H9 (cell line): ENCODE data around the gene FUT6. TPM values are rescaled to one million over a fixed set of nuclear protein-coding genes. Genes with fewer than 3 reads are reported as not detected.
"Not testable (repeated sequence)": the region's sequence is repeated elsewhere in the genome, so short reads cannot be mapped to it uniquely, and the experiment has no call there.

Experiments
- DNase-seq: peaks from one replicate; pipeline ENCODE4 v3.0.0-alpha.2; 2017
- H2AFZ ChIP-seq: one replicate; pipeline ENCODE4 v1.6.1; 2013; ENCODE audit warnings: mild to moderate bottlenecking, low read length, control low read depth, moderate library complexity
- H2AK5ac ChIP-seq: 2 replicates; pipeline ENCODE4 v1.6.1; 2013; ENCODE audit warnings: low read length, control low read depth, mixed read lengths; ENCODE audit not compliant: insufficient read length
- H2BK120ac ChIP-seq: one replicate; pipeline ENCODE4 v1.6.1; 2013; ENCODE audit warnings: low read depth, mild to moderate bottlenecking, low read length, control low read depth, inconsistent platforms; ENCODE audit not compliant: poor library complexity, severe bottlenecking
- H2BK12ac ChIP-seq: 2 replicates; pipeline ENCODE4 v1.6.1; 2013; ENCODE audit warnings: low read length, control low read depth, mixed read lengths, low read depth; ENCODE audit not compliant: insufficient read length
- H2BK15ac ChIP-seq: 2 replicates; pipeline ENCODE4 v1.6.1; 2013; ENCODE audit warnings: low read depth, low read length, control low read depth
- H2BK20ac ChIP-seq: one replicate; pipeline ENCODE4 v1.6.1; 2013; ENCODE audit warnings: low read depth, mild to moderate bottlenecking, low read length, control low read depth, inconsistent platforms; ENCODE audit not compliant: poor library complexity, severe bottlenecking
- H2BK5ac ChIP-seq: 2 replicates; pipeline ENCODE4 v1.6.1; 2013; ENCODE audit warnings: low read length, control low read depth, mixed read lengths; ENCODE audit not compliant: insufficient read length
- H3K14ac ChIP-seq: 2 replicates; pipeline ENCODE4 v1.6.1; 2013; ENCODE audit warnings: low read length, control low read depth; ENCODE audit not compliant: insufficient read depth
- H3K18ac ChIP-seq: 2 replicates; pipeline ENCODE4 v1.6.1; 2013; ENCODE audit warnings: low read depth, mild to moderate bottlenecking, mixed read lengths, low read length, control low read depth; ENCODE audit not compliant: insufficient read length
- H3K23ac ChIP-seq: 2 replicates; pipeline ENCODE4 v1.6.1; 2013; ENCODE audit warnings: low read length, control low read depth, mixed read lengths, low read depth; ENCODE audit not compliant: insufficient read length
- H3K23me2 ChIP-seq: 2 replicates; pipeline ENCODE4 v1.6.1; 2013; ENCODE audit warnings: low read depth, mild to moderate bottlenecking, mixed read lengths, low read length, control low read depth; ENCODE audit not compliant: insufficient read length, poor library complexity, severe bottlenecking
- H3K27ac ChIP-seq: 2 replicates; pipeline ENCODE4 v1.5.1; 2013; ENCODE audit warnings: low read length, control low read depth, mixed read lengths, low read depth; ENCODE audit not compliant: insufficient read length
- H3K27me3 ChIP-seq: 2 replicates; pipeline ENCODE4 v1.6.1; 2013; ENCODE audit warnings: low read length, control low read depth, inconsistent platforms; ENCODE audit not compliant: insufficient read depth
- H3K4ac ChIP-seq: 2 replicates; pipeline ENCODE4 v1.6.1; 2013; ENCODE audit warnings: low read depth, mild to moderate bottlenecking, control low read depth, inconsistent platforms, low read length, moderate library complexity
- H3K4me1 ChIP-seq: 2 replicates; pipeline ENCODE4 v1.6.1; 2013; ENCODE audit warnings: low read length, control low read depth, inconsistent platforms; ENCODE audit not compliant: insufficient read depth
- H3K4me2 ChIP-seq: 2 replicates; pipeline ENCODE4 v1.6.1; 2013; ENCODE audit warnings: low read length, control low read depth, mixed read lengths; ENCODE audit not compliant: insufficient read length, insufficient read depth
- H3K56ac ChIP-seq: 2 replicates; pipeline ENCODE4 v1.6.1; 2013; ENCODE audit warnings: low read depth, mild to moderate bottlenecking, mixed read lengths, low read length, control low read depth; ENCODE audit not compliant: insufficient read length
- H3K79me1 ChIP-seq: 2 replicates; pipeline ENCODE4 v1.6.1; 2013; ENCODE audit warnings: low read depth, mild to moderate bottlenecking, moderate library complexity, low read length, control low read depth, inconsistent platforms; ENCODE audit not compliant: insufficient read depth, poor library complexity, severe bottlenecking
- H3K79me2 ChIP-seq: 2 replicates; pipeline ENCODE4 v1.6.1; 2013; ENCODE audit warnings: low read length, control low read depth, inconsistent platforms; ENCODE audit not compliant: insufficient read depth
- H3K9ac ChIP-seq: 2 replicates; pipeline ENCODE4 v1.6.1; 2013; ENCODE audit warnings: low read length, control low read depth, mixed read lengths; ENCODE audit not compliant: insufficient read length; ENCODE audit errors: extremely low read depth
- H3K9me3 ChIP-seq: one replicate; pipeline ENCODE4 v1.6.1; 2013; ENCODE audit warnings: low read depth, low read length, inconsistent platforms; ENCODE audit not compliant: control insufficient read depth
- H3T11ph ChIP-seq: one replicate; pipeline ENCODE4 v1.6.1; 2013; ENCODE audit warnings: mild to moderate bottlenecking, low read length, control low read depth, inconsistent platforms
- H4K20me1 ChIP-seq: one replicate; pipeline ENCODE4 v1.6.1; 2013; ENCODE audit not compliant: control insufficient read depth, insufficient read length, insufficient read depth
- H4K5ac ChIP-seq: 2 replicates; pipeline ENCODE4 v1.6.1; 2013; ENCODE audit warnings: low read depth, mild to moderate bottlenecking, mixed read lengths, low read length, control low read depth; ENCODE audit not compliant: insufficient read length
- H4K8ac ChIP-seq: replicated peaks from 2 replicates; pipeline ENCODE4 v1.6.1; 2013; ENCODE audit warnings: low read length, control low read depth, mixed read lengths, low read depth; ENCODE audit not compliant: insufficient read length
- H4K91ac ChIP-seq: 2 replicates; pipeline ENCODE4 v1.6.1; 2013; ENCODE audit warnings: low read depth, mild to moderate bottlenecking, moderate library complexity, mixed read lengths, low read length, control low read depth; ENCODE audit not compliant: insufficient read length
- H3K27ac Mint-ChIP-seq, 3 experiments: 2 replicates in 2 of 3; 3 replicates in 1 of 3; pipeline ENCODE4 v1.8.0; 2020 to 2021; ENCODE audit warnings: mixed read lengths in 3 of 3, mild to moderate bottlenecking in 1 of 3, moderate library complexity in 1 of 3
- H3K27me3 Mint-ChIP-seq: 2 replicates; pipeline ENCODE4 v1.8.0; 2021; ENCODE audit warnings: low read depth, mild to moderate bottlenecking, moderate library complexity, mixed read lengths
- H3K36me3 Mint-ChIP-seq, 3 experiments: 2 replicates in 2 of 3; 3 replicates in 1 of 3; pipeline ENCODE4 v1.8.0; 2020 to 2021; ENCODE audit warnings: low read depth in 3 of 3, mixed read lengths in 3 of 3; ENCODE audit not compliant: insufficient read depth in 1 of 3
- H3K4me1 Mint-ChIP-seq, 2 experiments: 2 replicates each; pipeline ENCODE4 v1.8.0; 2020; ENCODE audit warnings: mixed read lengths in 2 of 2
- H3K4me3 Mint-ChIP-seq, 2 experiments: 2 replicates in 1 of 2; 3 replicates in 1 of 2; pipeline ENCODE4 v1.8.0; 2020 to 2021; ENCODE audit warnings: mild to moderate bottlenecking in 2 of 2, mixed read lengths in 2 of 2, moderate library complexity in 1 of 2
- H3K9me3 Mint-ChIP-seq, 2 experiments: 2 replicates in 1 of 2; 3 replicates in 1 of 2; pipeline ENCODE4 v1.8.0; 2020; ENCODE audit warnings: mild to moderate bottlenecking in 2 of 2, mixed read lengths in 2 of 2, moderate library complexity in 1 of 2
- CTCF ChIP-seq: fragments of 200-600 bp; sonication (generic); conservative IDR thresholded peaks from 3 replicates; pipeline ENCODE4 v1.8.0; 2021; ENCODE audit warnings: antibody characterized with exemption, mild to moderate bottlenecking
- WGBS: extraction: QIAGEN DNeasy Blood & Tissue Kit; methylation state at CpG from one replicate; pipeline ENCODE4 v1.1.7; 2013; ENCODE audit warnings: missing lambda C conversion rate, low lambda C conversion rate, mixed read lengths; ENCODE audit not compliant: insufficient read length; ENCODE audit errors: extremely low coverage; 5-methylcytosine and 5-hydroxymethylcytosine counted together
- total RNA-seq: library from RNA; stranded (reverse); gene quantifications from 2 replicates; pipeline ENCODE4 v1.2.1, GENCODE V29; 2021

The FUT6 gene
- total RNA-seq, 1 experiment from 2014 or later: 0.13 TPM

GRCh38 chr19:5782322-5782721 is 57.2 kb downstream of the FUT6 start:
- no peak overlapping the region for H3T11ph ChIP-seq
- no peak overlapping the region for H4K91ac ChIP-seq
- H3K14ac ChIP-seq: no peak overlapping the region
- no peak overlapping the region for H2AFZ ChIP-seq
- H3K4me3 Mint-ChIP-seq: no peak overlapping the region
- no peaks in the 10 kb centered on the region for H3K9me3 Mint-ChIP-seq
- no peak overlapping the region for H2BK12ac ChIP-seq
- H3K27ac ChIP-seq: no peak overlapping the region
- DNase-seq: no peak
- no peak for TF ChIP-seq CTCF
- no peak overlapping the region for H3K4me2 ChIP-seq
- H2BK20ac ChIP-seq: no peak overlapping the region
- H2BK15ac ChIP-seq: no peak overlapping the region
- H3K27me3 Mint-ChIP-seq: peaks cover 5% of the 10 kb centered on the region
- H2BK5ac ChIP-seq: no peak overlapping the region
- no peaks in the 10 kb centered on the region for H3K9me3 ChIP-seq
- no peak overlapping the region for H4K8ac ChIP-seq
- no peak overlapping the region for H3K18ac ChIP-seq
- H3K27ac Mint-ChIP-seq: no peak overlapping the region
- H4K5ac ChIP-seq: no peak overlapping the region
- no peak overlapping the region for H2BK120ac ChIP-seq
- peaks cover 15 to 20% (median 19%) of the 10 kb centered on the region in 3 experiments; a peak in 6 of 7 replicates for H3K36me3 Mint-ChIP-seq
- no peak overlapping the region for H3K23ac ChIP-seq
- no peak overlapping the region for H3K4ac ChIP-seq
- H3K9ac ChIP-seq: no peak overlapping the region
- no peaks in the 10 kb centered on the region for H3K79me2 ChIP-seq
- H3K4me1 Mint-ChIP-seq: no peaks in the 10 kb centered on the region
- no peak overlapping the region for H2AK5ac ChIP-seq
- H4K20me1 ChIP-seq: no peaks in the 10 kb centered on the region
- WGBS: no CpG with 5 or more reads among the region's 9 CpGs
- no peaks in the 10 kb centered on the region for H3K27me3 ChIP-seq
- H3K79me1 ChIP-seq: no peaks in the 10 kb centered on the region
- H3K23me2 ChIP-seq: no peaks in the 10 kb centered on the region
- H3K56ac ChIP-seq: no peak overlapping the region
- H3K4me1 ChIP-seq: no peaks in the 10 kb centered on the region

GRCh38 chr19:5780916-5781315 is 58.6 kb downstream of the FUT6 start:
- DNase-seq, H3T11ph ChIP-seq, H3K56ac ChIP-seq, H3K23me2 ChIP-seq, H2BK15ac ChIP-seq, H2BK12ac ChIP-seq, H3K9me3 Mint-ChIP-seq, H4K8ac ChIP-seq, H3K27ac ChIP-seq, H3K4me3 Mint-ChIP-seq, H2BK20ac ChIP-seq, H2BK120ac ChIP-seq, H3K23ac ChIP-seq, H3K79me1 ChIP-seq, H3K9ac ChIP-seq, H4K91ac ChIP-seq, H2AFZ ChIP-seq, H3K27ac Mint-ChIP-seq, H3K4me1 ChIP-seq, H3K18ac ChIP-seq, H3K14ac ChIP-seq, H3K36me3 Mint-ChIP-seq, H3K9me3 ChIP-seq, H3K4me2 ChIP-seq, H3K4ac ChIP-seq, H3K79me2 ChIP-seq, H4K20me1 ChIP-seq, H2BK5ac ChIP-seq, H4K5ac ChIP-seq, H3K4me1 Mint-ChIP-seq, H2AK5ac ChIP-seq, H3K27me3 ChIP-seq: not testable (repeated sequence)
- peaks cover 14% of the 10 kb centered on the region for H3K27me3 Mint-ChIP-seq
- no CpG with 5 or more reads among the region's 11 CpGs for WGBS
